NCI-H748 treated with DMSO at 0.1 percent for 48 hours (cell line): ENCODE measurements around the gene SMAD3.

Experiments used
- DNase-seq: peaks from one replicate; lab custom pipeline; 2025; lab: John Stamatoyannopoulos, UW

SMAD3 gene

DNA sequence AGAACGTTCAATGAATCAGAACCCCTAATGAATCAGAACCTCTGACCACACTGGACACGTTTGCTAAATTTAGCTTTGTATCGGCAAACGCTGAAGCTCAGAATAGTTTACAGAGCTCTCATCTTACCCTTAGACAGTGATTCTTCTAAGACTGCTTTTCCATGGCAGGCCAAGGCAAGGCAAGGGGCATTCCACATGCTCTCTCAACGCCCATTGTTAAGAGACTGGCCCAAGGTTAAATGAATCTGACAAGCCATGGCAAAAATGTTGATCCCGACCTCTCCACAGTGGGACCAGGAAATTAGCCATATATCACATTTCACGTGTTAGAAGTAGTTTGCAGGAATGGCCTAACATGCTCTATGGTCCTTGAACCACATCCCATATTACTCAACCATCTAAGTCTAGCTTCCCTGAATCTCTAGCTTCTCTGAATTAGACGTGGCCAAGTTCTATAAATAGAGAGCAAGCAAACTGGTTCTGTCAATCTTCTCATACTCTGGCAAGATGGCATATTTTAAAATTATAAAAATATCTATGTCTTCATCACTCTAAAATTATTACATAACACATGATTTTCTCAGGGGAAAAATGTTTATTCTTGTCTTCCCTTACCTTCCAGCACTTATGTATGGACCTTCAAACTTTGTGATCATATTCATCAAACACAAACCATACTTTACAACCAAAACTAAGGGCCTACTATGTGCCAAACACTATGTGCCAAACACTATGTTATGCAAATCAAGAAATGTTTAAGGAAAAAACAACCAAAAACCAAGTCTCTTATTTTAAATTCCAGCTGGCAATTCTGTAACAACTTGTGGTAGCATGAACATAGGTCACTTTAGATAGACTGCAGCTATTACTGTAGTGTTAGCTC, 134.7 kb downstream of the SMAD3 start:
- no peak for DNase-seq

- DNase-seq = no peak
These were observed 135.7 kb downstream of the SMAD3 start for GRCh38 chr15:67201136-67201535.

- DNase-seq = no peak
These were observed 136.7 kb downstream of the SMAD3 start for GRCh38 chr15:67202091-67202490.

- no peak for DNase-seq
These were observed 137.6 kb downstream of the SMAD3 start for GRCh38 chr15:67202991-67203390.

DNA sequence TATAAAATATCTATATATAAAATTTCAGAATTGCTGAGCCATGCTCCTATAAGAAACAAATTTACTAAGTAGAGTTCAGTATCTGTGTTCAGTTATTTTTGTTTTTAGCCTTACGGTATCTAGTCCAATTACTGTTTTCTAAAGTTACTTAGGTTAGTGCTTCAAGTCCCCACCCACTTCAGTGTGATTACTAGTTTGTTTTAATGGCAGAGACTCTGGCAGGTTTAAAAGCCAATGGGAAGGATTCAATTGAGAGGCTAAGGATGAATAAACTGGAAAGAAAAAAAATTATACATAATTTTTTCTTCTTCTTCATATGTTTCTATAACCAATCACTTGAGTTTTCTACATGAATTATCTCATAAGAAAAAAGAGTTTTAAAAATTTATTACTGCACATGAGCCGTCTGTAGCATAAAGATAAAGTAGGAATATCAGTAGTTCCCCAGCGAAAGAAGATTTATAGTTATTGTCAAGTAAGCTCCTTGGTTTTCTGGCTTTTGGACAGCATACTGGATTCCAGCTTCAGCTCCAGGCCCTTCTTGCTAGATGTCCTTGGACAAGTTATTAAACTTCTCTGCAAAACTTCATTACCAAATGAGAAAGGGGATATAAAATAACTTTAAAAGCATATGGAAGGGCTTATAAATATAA, 142.3 kb downstream of the SMAD3 start:
- DNase-seq = no peak

GRCh38 chr15:67208396-67208795, 143.0 kb downstream of the SMAD3 start:
- no peak for DNase-seq

DNA sequence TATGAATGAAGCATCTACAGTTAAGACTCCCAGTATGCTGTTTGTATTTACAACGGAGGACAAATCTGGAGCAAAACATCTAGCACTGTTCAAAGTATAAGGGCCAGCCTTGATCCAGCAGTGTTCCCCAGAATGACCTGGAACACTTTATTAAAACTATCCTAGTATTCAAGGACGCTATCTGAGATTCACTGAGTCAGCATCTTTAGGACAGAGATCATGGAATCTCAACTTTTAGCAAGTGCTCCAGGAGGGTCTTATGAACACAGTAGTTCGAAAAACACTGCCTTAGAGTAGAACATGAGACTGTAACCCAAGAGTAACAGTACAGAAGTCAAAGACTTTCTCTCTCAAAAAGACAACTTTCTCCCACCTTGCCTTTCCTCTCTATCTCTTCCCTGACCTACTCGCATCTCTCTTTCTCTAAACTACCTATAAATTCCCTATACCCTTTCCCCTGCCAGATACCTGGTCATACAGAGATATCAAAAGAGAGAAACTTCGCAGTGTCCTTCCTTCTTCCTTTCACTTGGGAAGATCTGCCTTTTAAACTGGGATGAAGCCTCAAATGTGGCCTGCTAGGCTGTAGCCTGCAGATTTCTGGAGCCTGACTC, 145.3 kb downstream of the SMAD3 start:
- no peak for DNase-seq

GRCh38 chr15:67212684-67213367, 147.4 kb downstream of the SMAD3 start:
- DNase-seq = no peak

GRCh38 chr15:67215102-67215501, 149.7 kb downstream of the SMAD3 start:
- DNase-seq = no peak

GRCh38 chr15:67216859-67217258, 151.5 kb downstream of the SMAD3 start:
- no peak for DNase-seq

DNA sequence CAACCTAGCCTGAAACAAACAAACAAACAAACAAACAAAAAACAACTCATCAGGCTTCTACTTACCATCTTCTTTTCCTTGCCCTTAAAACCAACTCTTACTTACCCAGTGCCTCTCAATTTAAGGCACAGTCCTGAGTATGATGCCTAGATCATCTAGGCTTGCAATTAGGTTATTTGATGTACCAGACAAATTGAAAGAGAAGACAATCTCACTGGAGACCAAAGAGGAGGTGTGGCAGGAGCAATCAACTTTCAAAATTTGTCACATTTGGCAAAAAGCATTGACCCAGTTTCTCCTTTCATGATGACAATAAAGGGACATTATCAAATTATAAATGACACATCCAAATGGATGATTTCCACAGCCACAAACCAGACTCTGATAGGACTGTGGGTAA, 153.0 kb downstream of the SMAD3 start:
- DNase-seq = no peak

DNA sequence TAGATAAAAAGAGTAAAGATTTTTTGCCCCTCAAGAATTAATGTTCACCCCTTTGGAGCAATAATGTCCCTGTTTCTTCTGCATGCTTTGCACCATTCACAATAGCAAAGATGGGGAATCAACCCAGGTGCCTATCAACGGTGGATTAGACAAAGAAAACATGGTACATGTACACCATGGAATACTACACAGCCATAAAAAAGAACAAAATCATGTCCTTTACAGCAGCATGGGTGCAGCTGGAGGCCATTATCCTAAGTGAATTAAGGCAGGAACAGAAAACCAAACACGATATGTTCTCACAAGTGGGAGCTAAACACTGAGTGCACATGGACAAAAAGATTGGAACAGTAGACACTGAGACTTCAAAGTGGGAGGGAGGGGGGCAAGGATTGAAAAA, 153.9 kb downstream of the SMAD3 start:
- no peak for DNase-seq

DNA sequence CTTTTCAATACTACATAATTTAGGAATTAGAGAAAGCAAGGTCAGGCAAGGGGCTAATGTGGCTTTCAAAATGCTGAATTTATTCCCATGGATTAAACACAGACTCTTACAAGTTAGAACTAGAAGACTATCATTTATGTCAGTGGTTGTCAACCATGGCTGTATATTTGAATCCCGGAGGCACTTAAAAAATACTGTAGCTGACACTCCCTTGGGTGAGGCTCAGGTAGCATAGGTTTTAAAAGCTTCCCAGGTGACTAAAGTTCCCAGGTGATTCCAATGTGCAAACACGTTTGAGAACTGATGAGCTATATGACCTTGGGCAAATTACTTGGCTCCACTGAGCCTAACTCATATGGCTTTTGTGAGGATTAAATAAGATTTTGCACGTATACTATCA, 159.5 kb downstream of the SMAD3 start:
- no peak for DNase-seq

- no peak for DNase-seq
These were observed 159.9 kb downstream of the SMAD3 start for GRCh38 chr15:67225336-67225735.

DNA sequence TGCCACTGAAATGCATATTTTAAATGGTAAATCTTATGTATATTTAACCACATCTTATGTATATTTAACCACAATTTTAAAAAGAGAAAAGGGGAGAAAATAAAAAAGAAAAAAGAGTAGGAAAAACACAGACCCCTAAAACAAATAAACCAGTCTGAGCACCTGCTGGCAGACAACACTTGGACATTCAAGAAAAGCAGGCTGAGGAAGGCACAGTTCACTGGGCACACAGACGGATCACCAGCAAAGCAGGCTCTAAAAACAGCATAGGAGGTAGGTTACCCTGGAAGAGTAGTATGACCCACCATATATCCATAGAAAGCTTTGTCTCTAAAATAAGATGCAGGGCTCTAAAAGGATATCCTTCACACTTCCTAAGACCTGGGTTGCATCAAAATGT, 162.0 kb downstream of the SMAD3 start:
- DNase-seq = no peak

GRCh38 chr15:67227846-67228245, 162.4 kb downstream of the SMAD3 start:
- no peak for DNase-seq

GRCh38 chr15:67228286-67228685, 162.9 kb downstream of the SMAD3 start:
- no peak for DNase-seq

GRCh38 chr15:67230504-67230903, 165.1 kb downstream of the SMAD3 start:
- DNase-seq = no peak

- no peak for DNase-seq
These were observed 167.2 kb downstream of the SMAD3 start for GRCh38 chr15:67232591-67232990.

- DNase-seq = peak; percentile 11
These were observed 175.1 kb downstream of the SMAD3 start for GRCh38 chr15:67240235-67241131.

GRCh38 chr15:67241132-67241855, 175.9 kb downstream of the SMAD3 start:
- DNase-seq = no peak
